DND-41 (cell line): ENCODE measurements around the gene ARHGAP24.

Source experiments
- ATAC-seq: fragments of 200-7000 bp; cut with Tn5 transposase; 3 replicates; pipeline ENCODE4 v1.9.1; 2021; ENCODE audit warnings: low read depth; ENCODE audit not compliant: insufficient read depth
- DNase-seq: peaks from one replicate; pipeline ENCODE4 v3.0.0-alpha.2; 2020
- H2AFZ ChIP-seq: 2 replicates; pipeline ENCODE4 v1.6.0; 2012; ENCODE audit warnings: low read depth, low read length
- H3K27ac ChIP-seq: 2 replicates; pipeline ENCODE4 v1.5.1; 2012; ENCODE audit warnings: low read length, inconsistent platforms
- H3K27me3 ChIP-seq: fragments of 200-600 bp; sonication (generic); 2 replicates; pipeline ENCODE4 v1.6.0; 2012; ENCODE audit warnings: low read length, mild to moderate bottlenecking, inconsistent platforms; ENCODE audit not compliant: insufficient read depth, poor library complexity
- H3K36me3 ChIP-seq: 2 replicates; pipeline ENCODE4 v1.5.1; 2012; ENCODE audit warnings: low read length, inconsistent platforms; ENCODE audit not compliant: insufficient read depth
- H3K4me1 ChIP-seq: 2 replicates; pipeline ENCODE4 v1.5.1; 2012; ENCODE audit warnings: mild to moderate bottlenecking, low read length; ENCODE audit not compliant: insufficient read depth
- H3K4me2 ChIP-seq: 2 replicates; pipeline ENCODE4 v1.6.0; 2012; ENCODE audit warnings: mild to moderate bottlenecking, moderate library complexity, low read length, inconsistent platforms; ENCODE audit not compliant: insufficient read depth
- H3K4me3 ChIP-seq, 2 experiments: fragments of 200-600 bp in 1 of 2; shearing (Covaris generic) in 1 of 2; 2 replicates each; pipeline ENCODE4 v1.5.1; 2012 to 2016; ENCODE audit warnings: inconsistent platforms in 2 of 2, low read length in 2 of 2, mild to moderate bottlenecking in 2 of 2, low read depth in 1 of 2, moderate library complexity in 1 of 2
- H3K79me2 ChIP-seq: 2 replicates; pipeline ENCODE4 v1.6.0; 2012; ENCODE audit warnings: low read length, inconsistent platforms; ENCODE audit not compliant: insufficient read depth
- H3K9ac ChIP-seq: 2 replicates; pipeline ENCODE4 v1.6.0; 2012; ENCODE audit warnings: low read depth, mild to moderate bottlenecking, inconsistent platforms, low read length, moderate library complexity
- H3K9me3 ChIP-seq: 2 replicates; pipeline ENCODE4 v1.5.1; 2012; ENCODE audit warnings: low read length, moderate library complexity, mild to moderate bottlenecking, inconsistent platforms; ENCODE audit not compliant: insufficient read depth, severe bottlenecking
- H4K20me1 ChIP-seq: 2 replicates; pipeline ENCODE4 v1.6.0; 2012; ENCODE audit warnings: low read length; ENCODE audit not compliant: insufficient read depth
- CTCF ChIP-seq: IDR thresholded peaks from 2 replicates; pipeline ENCODE4 v1.5.1; 2012; ENCODE audit warnings: borderline replicate concordance, low read length, moderate library complexity, mild to moderate bottlenecking; ENCODE audit not compliant: poor library complexity, severe bottlenecking; ENCODE audit errors: extremely low read depth
- EZH2 ChIP-seq: IDR thresholded peaks from 3 replicates; pipeline ENCODE4 v1.6.1; 2012; ENCODE audit warnings: borderline replicate concordance, low read depth, mild to moderate bottlenecking, moderate library complexity, low read length, inconsistent platforms; ENCODE audit not compliant: severe bottlenecking

ARHGAP24 gene

GRCh38 chr4:85763202-85763601, 288.3 kb downstream of the ARHGAP24 start:
- H3K79me2 ChIP-seq = no peaks in the 10 kb centered on the region
- H3K36me3 ChIP-seq = no peaks in the 10 kb centered on the region
- H3K4me3 ChIP-seq = no peak overlapping the region
- no peaks in the 10 kb centered on the region for H4K20me1 ChIP-seq
- no peaks in the 10 kb centered on the region for H3K9me3 ChIP-seq
- H3K9ac ChIP-seq = no peak overlapping the region
- H3K4me1 ChIP-seq = no peaks in the 10 kb centered on the region
- DNase-seq (no peak), ATAC-seq (no peak)
- H3K4me2 ChIP-seq = no peak overlapping the region
- no peaks in the 10 kb centered on the region for H3K27me3 ChIP-seq
- TF ChIP-seq EZH2 (no peak), CTCF (no peak)
- H2AFZ ChIP-seq = no peak overlapping the region
- no peak overlapping the region for H3K27ac ChIP-seq

- H3K36me3 ChIP-seq = no peaks in the 10 kb centered on the region
- H3K4me1 ChIP-seq = no peaks in the 10 kb centered on the region
- no peak overlapping the region for H2AFZ ChIP-seq
- no peak overlapping the region for H3K9ac ChIP-seq
- DNase-seq = no peak
- H3K27ac ChIP-seq = no peak overlapping the region
- TF ChIP-seq CTCF (no peak), EZH2 (no peak)
- H3K9me3 ChIP-seq = no peaks in the 10 kb centered on the region
- ATAC-seq = no peak
- H3K79me2 ChIP-seq = no peaks in the 10 kb centered on the region
- no peaks in the 10 kb centered on the region for H4K20me1 ChIP-seq
- no peaks in the 10 kb centered on the region for H3K27me3 ChIP-seq
- no peak overlapping the region for H3K4me2 ChIP-seq
- H3K4me3 ChIP-seq = no peak overlapping the region
Observed at GRCh38 chr4:85767649-85768048, 292.7 kb downstream of the ARHGAP24 start.

GRCh38 chr4:85769009-85769408, 294.1 kb downstream of the ARHGAP24 start:
- no peaks in the 10 kb centered on the region for H4K20me1 ChIP-seq
- no peak overlapping the region for H3K4me2 ChIP-seq
- no peaks in the 10 kb centered on the region for H3K27me3 ChIP-seq
- TF ChIP-seq CTCF (no peak), EZH2 (no peak)
- no peak overlapping the region for H3K9ac ChIP-seq
- no peak overlapping the region for H3K4me3 ChIP-seq
- H3K79me2 ChIP-seq = no peaks in the 10 kb centered on the region
- DNase-seq = no peak
- H3K4me1 ChIP-seq = no peaks in the 10 kb centered on the region
- no peak overlapping the region for H2AFZ ChIP-seq
- no peak overlapping the region for H3K27ac ChIP-seq
- ATAC-seq = no peak
- H3K36me3 ChIP-seq = no peaks in the 10 kb centered on the region
- no peaks in the 10 kb centered on the region for H3K9me3 ChIP-seq

- Histone ChIP-seq H3K4me2 (no peak overlapping the region), H3K27ac (no peak overlapping the region), H3K9me3 (no peaks in the 10 kb centered on the region), H3K4me3 (no peak overlapping the region), H3K79me2 (no peaks in the 10 kb centered on the region), H3K36me3 (no peaks in the 10 kb centered on the region), H4K20me1 (no peaks in the 10 kb centered on the region), H3K4me1 (no peaks in the 10 kb centered on the region), H2AFZ (no peak overlapping the region), H3K9ac (no peak overlapping the region), H3K27me3 (no peaks in the 10 kb centered on the region)
- DNase-seq (no peak), ATAC-seq (no peak)
- TF ChIP-seq CTCF (no peak), EZH2 (no peak)
Observed at GRCh38 chr4:85772470-85772869, 297.5 kb downstream of the ARHGAP24 start.
